ENCODE data around the gene FTCDNL1.

The FTCDNL1 gene

GRCh38 chr2:199754766-199755165, 96.2 kb downstream of the FTCDNL1 start:
- Histone ChIP-seq H3K4me1 (ENCODE audit: insufficient read depth, low read length) (no peaks in the 10 kb centered on the region), H2AFZ (ENCODE audit: low read depth, low read length) (no peak overlapping the region), H4K20me1 (ENCODE audit: insufficient read depth, low read length) (no peaks in the 10 kb centered on the region), H3K4me2 (ENCODE audit: insufficient read depth, low read length) (no peak overlapping the region), H3K9me3 (ENCODE audit: insufficient read depth, low read length, severe bottlenecking) (no peaks in the 10 kb centered on the region), H3K4me3 (ENCODE audit: low read depth in 1 of 2, low read length in 2 of 2) (no peak overlapping the region), H3K27me3 (ENCODE audit: insufficient read depth, low read length, poor library complexity) (peaks cover 18% of the 10 kb centered on the region), H3K27ac (ENCODE audit: low read length) (no peak overlapping the region), H3K79me2 (ENCODE audit: insufficient read depth, low read length) (no peaks in the 10 kb centered on the region), H3K36me3 (ENCODE audit: insufficient read depth, low read length) (no peaks in the 10 kb centered on the region), H3K9ac (ENCODE audit: low read depth, low read length) (no peak overlapping the region)
- no peak for DNase-seq
- TF ChIP-seq CTCF (IDR thresholded peaks at IDR 0.05; ENCODE audit: borderline replicate concordance, extremely low read depth, low read length, poor library complexity, severe bottlenecking): no peak
- TF ChIP-seq EZH2 (IDR thresholded peaks at IDR 0.05; ENCODE audit: borderline replicate concordance, low read depth, low read length, severe bottlenecking): no peak
- ATAC-seq (ENCODE audit: insufficient read depth, low read depth): no peak

- ATAC-seq (ENCODE audit: insufficient read depth, low read depth) (no peak), DNase-seq (no peak)
- no peak overlapping the region for H3K4me3 ChIP-seq (ENCODE audit: low read depth in 1 of 2, low read length in 2 of 2)
- H2AFZ ChIP-seq (ENCODE audit: low read depth, low read length): no peak overlapping the region
- no peaks in the 10 kb centered on the region for H4K20me1 ChIP-seq (ENCODE audit: insufficient read depth, low read length)
- TF ChIP-seq EZH2 (IDR thresholded peaks at IDR 0.05; ENCODE audit: borderline replicate concordance, low read depth, low read length, severe bottlenecking) (no peak), CTCF (IDR thresholded peaks at IDR 0.05; ENCODE audit: borderline replicate concordance, extremely low read depth, low read length, poor library complexity, severe bottlenecking) (no peak)
- no peaks in the 10 kb centered on the region for H3K9me3 ChIP-seq (ENCODE audit: insufficient read depth, low read length, severe bottlenecking)
- H3K79me2 ChIP-seq (ENCODE audit: insufficient read depth, low read length): no peaks in the 10 kb centered on the region
- no peaks in the 10 kb centered on the region for H3K36me3 ChIP-seq (ENCODE audit: insufficient read depth, low read length)
- H3K9ac ChIP-seq (ENCODE audit: low read depth, low read length): no peak overlapping the region
- H3K4me1 ChIP-seq (ENCODE audit: insufficient read depth, low read length): no peaks in the 10 kb centered on the region
- peaks cover 11% of the 10 kb centered on the region for H3K27me3 ChIP-seq (ENCODE audit: insufficient read depth, low read length, poor library complexity)
- H3K4me2 ChIP-seq (ENCODE audit: insufficient read depth, low read length): no peak overlapping the region
- no peak overlapping the region for H3K27ac ChIP-seq (ENCODE audit: low read length)
Observed at GRCh38 chr2:199751492-199752120, 99.4 kb downstream of the FTCDNL1 start.

- Histone ChIP-seq H4K20me1 (ENCODE audit: insufficient read depth, low read length) (no peaks in the 10 kb centered on the region), H3K4me2 (ENCODE audit: insufficient read depth, low read length) (no peak overlapping the region), H3K4me3 (ENCODE audit: low read depth in 1 of 2, low read length in 2 of 2) (no peak overlapping the region), H3K79me2 (ENCODE audit: insufficient read depth, low read length) (no peaks in the 10 kb centered on the region), H3K9me3 (ENCODE audit: insufficient read depth, low read length, severe bottlenecking) (no peaks in the 10 kb centered on the region), H3K27ac (ENCODE audit: low read length) (no peak overlapping the region), H3K36me3 (ENCODE audit: insufficient read depth, low read length) (no peaks in the 10 kb centered on the region), H3K4me1 (ENCODE audit: insufficient read depth, low read length) (no peaks in the 10 kb centered on the region), H2AFZ (ENCODE audit: low read depth, low read length) (no peak overlapping the region), H3K27me3 (ENCODE audit: insufficient read depth, low read length, poor library complexity) (peaks cover 12% of the 10 kb centered on the region), H3K9ac (ENCODE audit: low read depth, low read length) (no peak overlapping the region)
- DNase-seq (no peak), ATAC-seq (ENCODE audit: insufficient read depth, low read depth) (no peak)
- TF ChIP-seq CTCF (IDR thresholded peaks at IDR 0.05; ENCODE audit: borderline replicate concordance, extremely low read depth, low read length, poor library complexity, severe bottlenecking): no peak
- TF ChIP-seq EZH2 (IDR thresholded peaks at IDR 0.05; ENCODE audit: borderline replicate concordance, low read depth, low read length, severe bottlenecking): no peak
Observed at GRCh38 chr2:199749571-199749970, 101.4 kb downstream of the FTCDNL1 start.

All from DND-41 (cell line).